Tibial nerve (tissue), 4 donors: ENCODE data around the gene MTMR3. TPM values are rescaled to one million over a fixed set of nuclear protein-coding genes. Genes with fewer than 3 reads are reported as not detected.

Experiments
- DNase-seq, 2 donors: peaks; one replicate each; pipeline ENCODE4 v3.0.0-alpha.2; 2019; ENCODE audit warnings: low spot score in 2 of 2
- H3K27ac ChIP-seq, 4 donors: fragments of 200-600 bp; sonication (generic) in 3 of 4; one replicate each; pipeline ENCODE4 v1.5.1; 2017 to 2019; ENCODE audit warnings: mild to moderate bottlenecking in 1 of 4
- H3K27me3 ChIP-seq, 2 donors: fragments of 200-600 bp; sonication (generic) in 1 of 2; one replicate each; pipeline versions ENCODE4 v1.5.1 to v1.6.0; 2017 to 2019
- H3K36me3 ChIP-seq, 3 donors: fragments of 200-600 bp; sonication (generic); one replicate each; pipeline ENCODE4 v1.5.1; 2018 to 2019
- H3K4me1 ChIP-seq, 4 donors: fragments of 200-600 bp; sonication (generic) in 3 of 4; one replicate each; pipeline ENCODE4 v1.5.1; 2017 to 2019
- H3K4me3 ChIP-seq, 4 donors: fragments of 200-600 bp; sonication (generic) in 3 of 4; one replicate each; pipeline ENCODE4 v1.5.1; 2017 to 2019; ENCODE audit warnings: mild to moderate bottlenecking in 1 of 4, moderate library complexity in 1 of 4
- H3K9me3 ChIP-seq, 4 donors: fragments of 200-600 bp; sonication (generic) in 3 of 4; one replicate each; pipeline ENCODE4 v1.5.1; 2017 to 2019
- EP300 ChIP-seq, 2 donors: sonication (generic); formaldehyde crosslinking; IDR thresholded peaks; one replicate each; pipeline ENCODE4 v1.6.1; 2017; ENCODE audit warnings: antibody characterized with exemption in 2 of 2, mild to moderate bottlenecking in 1 of 2
- POLR2A ChIP-seq, 2 donors: fragments of 450-650 bp; IDR thresholded peaks; one replicate each; pipeline ENCODE4 v1.6.1; 2017; ENCODE audit warnings: antibody characterized with exemption in 2 of 2, mild to moderate bottlenecking in 2 of 2, moderate library complexity in 2 of 2
- WGBS, 2 donors: methylation state at CpG; one replicate each; pipeline ENCODE4 v1.1.5; 2018; 5-methylcytosine and 5-hydroxymethylcytosine counted together
- total RNA-seq, 4 donors: library from RNA; depleted of rRNA; stranded (reverse); fragments of >200 nt; gene quantifications; one replicate each; pipeline ENCODE4 v1.1.0, GENCODE V29; 2016
- TF ChIP-seq, protein P1 (sequence below), 5 experiments: fragments of 200-600 bp in 3 of 5; fragments of 450-650 bp in 2 of 5; sonication (generic) in 3 of 5; IDR thresholded peaks; one replicate each; pipeline ENCODE4 v1.5.1; 2016 to 2019; ENCODE audit warnings: antibody characterized with exemption in 5 of 5, mild to moderate bottlenecking in 3 of 5, moderate library complexity in 2 of 5

The MTMR3 gene
- total RNA-seq, 4 donors from 2014 or later: 56.1 to 91.2 (median 74.5) TPM

GRCh38 chr22:29877620-29878019, 5.4 kb upstream of the MTMR3 start:
- DNase-seq: no peak
- Histone ChIP-seq H3K4me3 (no peak overlapping the region), H3K9me3 (no peaks in the 10 kb centered on the region), H3K36me3 (no peaks in the 10 kb centered on the region), H3K27ac (no peak overlapping the region), H3K27me3 (no peaks in the 10 kb centered on the region), H3K4me1 (no peaks in the 10 kb centered on the region)
- WGBS, 2 donors: 67 to 76% methylated on average over 2 of the region's 2 CpGs
- TF ChIP-seq, protein P1, sequence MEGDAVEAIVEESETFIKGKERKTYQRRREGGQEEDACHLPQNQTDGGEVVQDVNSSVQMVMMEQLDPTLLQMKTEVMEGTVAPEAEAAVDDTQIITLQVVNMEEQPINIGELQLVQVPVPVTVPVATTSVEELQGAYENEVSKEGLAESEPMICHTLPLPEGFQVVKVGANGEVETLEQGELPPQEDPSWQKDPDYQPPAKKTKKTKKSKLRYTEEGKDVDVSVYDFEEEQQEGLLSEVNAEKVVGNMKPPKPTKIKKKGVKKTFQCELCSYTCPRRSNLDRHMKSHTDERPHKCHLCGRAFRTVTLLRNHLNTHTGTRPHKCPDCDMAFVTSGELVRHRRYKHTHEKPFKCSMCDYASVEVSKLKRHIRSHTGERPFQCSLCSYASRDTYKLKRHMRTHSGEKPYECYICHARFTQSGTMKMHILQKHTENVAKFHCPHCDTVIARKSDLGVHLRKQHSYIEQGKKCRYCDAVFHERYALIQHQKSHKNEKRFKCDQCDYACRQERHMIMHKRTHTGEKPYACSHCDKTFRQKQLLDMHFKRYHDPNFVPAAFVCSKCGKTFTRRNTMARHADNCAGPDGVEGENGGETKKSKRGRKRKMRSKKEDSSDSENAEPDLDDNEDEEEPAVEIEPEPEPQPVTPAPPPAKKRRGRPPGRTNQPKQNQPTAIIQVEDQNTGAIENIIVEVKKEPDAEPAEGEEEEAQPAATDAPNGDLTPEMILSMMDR (IDR thresholded peaks at IDR 0.05): no peak
- TF ChIP-seq POLR2A (IDR thresholded peaks at IDR 0.05) (no peak), EP300 (IDR thresholded peaks at IDR 0.05) (no peak)

GRCh38 chr22:29879753-29880152, 3.2 kb upstream of the MTMR3 start:
- WGBS, 2 donors: 90 to 93% methylated on average over 5 of the region's 5 CpGs
- Histone ChIP-seq H3K27ac (no peak overlapping the region), H3K4me1 (peaks cover 0 to 8% (median 4%) of the 10 kb centered on the region in 4 donors), H3K27me3 (no peaks in the 10 kb centered on the region), H3K4me3 (no peak overlapping the region), H3K9me3 (no peaks in the 10 kb centered on the region), H3K36me3 (no peaks in the 10 kb centered on the region)
- DNase-seq: no peak
- TF ChIP-seq, protein P1 (IDR thresholded peaks at IDR 0.05): no peak
- TF ChIP-seq POLR2A (IDR thresholded peaks at IDR 0.05): no peak
- no peak for TF ChIP-seq EP300 (IDR thresholded peaks at IDR 0.05)

DNA sequence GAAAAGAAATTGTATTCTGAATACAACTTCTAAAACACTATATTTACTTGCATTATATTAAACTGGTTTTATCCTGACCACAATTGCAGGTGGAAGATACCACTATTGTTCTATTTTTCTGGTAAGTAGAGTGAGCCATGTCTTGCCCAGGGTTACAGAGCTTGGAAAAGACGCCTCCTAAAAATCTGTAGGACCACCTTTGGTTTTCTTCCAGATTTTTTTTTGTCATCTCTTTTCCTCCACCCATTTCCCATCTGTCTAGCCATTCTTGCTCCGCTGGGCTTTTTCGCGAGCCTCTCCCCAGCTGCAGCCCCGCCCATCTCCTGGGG, 294 bp upstream of the MTMR3 start:
- H3K27ac ChIP-seq: peak overlapping the region in 1 of 4 donors; percentile 96
- 0% methylated on average over 5 of the region's 5 CpGs for WGBS, 2 donors
- no peaks in the 10 kb centered on the region for H3K36me3 ChIP-seq
- peak overlapping the region; percentile 84 to 99 (median 90) for H3K4me3 ChIP-seq
- H3K27me3 ChIP-seq: no peaks in the 10 kb centered on the region
- DNase-seq: no peak
- TF ChIP-seq EP300 (IDR thresholded peaks at IDR 0.05): no peak
- TF ChIP-seq POLR2A (IDR thresholded peaks at IDR 0.05): no peak
- TF ChIP-seq, protein P1 (IDR thresholded peaks at IDR 0.05): no peak
- H3K4me1 ChIP-seq: peaks cover 0 to 37% (median 22%) of the 10 kb centered on the region in 4 donors
- no peaks in the 10 kb centered on the region for H3K9me3 ChIP-seq

- H3K4me3 ChIP-seq: peak overlapping the region; percentile 84 to 99 (median 90)
- peak overlapping the region; percentile 93 to 99 (median 96) for H3K27ac ChIP-seq
- DNase-seq: no peak
- peaks cover 0 to 47% (median 24%) of the 10 kb centered on the region in 4 donors for H3K4me1 ChIP-seq
- TF ChIP-seq POLR2A (IDR thresholded peaks at IDR 0.05): no peak
- TF ChIP-seq, protein P1 (IDR thresholded peaks at IDR 0.05): no peak
- no peak for TF ChIP-seq EP300 (IDR thresholded peaks at IDR 0.05)
- no peaks in the 10 kb centered on the region for H3K36me3 ChIP-seq
- H3K9me3 ChIP-seq: no peaks in the 10 kb centered on the region
- WGBS, 2 donors: 1% methylated on average over 13 to 14 of the region's 14 CpGs
- no peaks in the 10 kb centered on the region for H3K27me3 ChIP-seq
Observed at GRCh38 chr22:29883775-29884097, 762 bp downstream of the MTMR3 start.

DNA sequence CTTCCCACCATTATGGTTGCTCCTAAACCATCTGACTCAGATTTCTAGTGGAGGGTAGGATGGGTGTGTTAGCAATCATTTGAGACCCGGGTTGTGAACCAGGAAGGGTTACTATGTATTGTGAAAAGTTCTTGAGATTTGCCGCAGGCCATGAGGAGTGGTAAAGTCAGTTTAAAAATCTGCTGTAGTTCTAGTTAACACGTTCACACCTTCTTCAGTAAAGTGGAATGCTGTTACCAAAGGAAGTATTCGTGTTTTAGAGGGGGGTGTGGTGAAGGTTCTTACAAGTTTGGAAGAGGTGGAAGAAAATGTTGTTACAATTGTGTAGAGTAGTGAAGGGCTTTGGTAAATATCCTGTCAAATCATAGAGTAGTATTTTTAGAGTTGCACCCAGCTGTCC, 2.6 kb downstream of the MTMR3 start:
- 63 to 65% methylated on average over 4 of the region's 4 CpGs for WGBS, 2 donors
- Histone ChIP-seq H3K27ac (peak overlapping the region in 1 of 4 donors; percentile 25), H3K9me3 (no peaks in the 10 kb centered on the region), H3K4me3 (no peak overlapping the region), H3K27me3 (no peaks in the 10 kb centered on the region), H3K36me3 (no peaks in the 10 kb centered on the region), H3K4me1 (peaks cover 0 to 58% (median 26%) of the 10 kb centered on the region in 4 donors)
- no peak for TF ChIP-seq EP300 (IDR thresholded peaks at IDR 0.05)
- TF ChIP-seq POLR2A (IDR thresholded peaks at IDR 0.05): no peak
- TF ChIP-seq, protein P1 (IDR thresholded peaks at IDR 0.05): no peak
- no peak for DNase-seq
